Measurements from ENCODE around the gene MAF.
A peak's percentile ranks its signal among the peaks of the same experiment; 100 is the strongest.

The MAF gene

GRCh38 chr16:79618692-79619050, 18.1 kb upstream of the MAF start:
- no peak overlapping the region for H3K4me3 ChIP-seq (ENCODE audit: control insufficient read depth, low read depth, low read length)
- TF ChIP-seq CTCF (IDR thresholded peaks at IDR 0.05; ENCODE audit: control insufficient read depth, insufficient read depth, low read depth, low read length, missing control alignments) = no peak
- DNase-seq (ENCODE audit: low read depth) = no peak

- TF ChIP-seq CTCF (IDR thresholded peaks at IDR 0.05; ENCODE audit: control insufficient read depth, insufficient read depth, low read depth, low read length, missing control alignments) = no peak
- DNase-seq (ENCODE audit: low read depth) = no peak
- H3K4me3 ChIP-seq (ENCODE audit: control insufficient read depth, low read depth, low read length) = no peak overlapping the region
Observed at GRCh38 chr16:79618041-79618691, 17.6 kb upstream of the MAF start.

GRCh38 chr16:79613009-79613408, 12.5 kb upstream of the MAF start:
- TF ChIP-seq CTCF (IDR thresholded peaks at IDR 0.05; ENCODE audit: control insufficient read depth, insufficient read depth, low read depth, low read length, missing control alignments) = no peak
- H3K4me3 ChIP-seq (ENCODE audit: control insufficient read depth, low read depth, low read length) = no peak overlapping the region
- DNase-seq (ENCODE audit: low read depth) = peak; percentile 29

GRCh38 chr16:79612207-79612606, 11.7 kb upstream of the MAF start:
- no peak for TF ChIP-seq CTCF (IDR thresholded peaks at IDR 0.05; ENCODE audit: control insufficient read depth, insufficient read depth, low read depth, low read length, missing control alignments)
- H3K4me3 ChIP-seq (ENCODE audit: control insufficient read depth, low read depth, low read length) = no peak overlapping the region
- DNase-seq (ENCODE audit: low read depth) = peak; percentile 24

- no peak overlapping the region for H3K4me3 ChIP-seq (ENCODE audit: control insufficient read depth, low read depth, low read length)
- TF ChIP-seq CTCF (IDR thresholded peaks at IDR 0.05; ENCODE audit: control insufficient read depth, insufficient read depth, low read depth, low read length, missing control alignments) = no peak
- DNase-seq (ENCODE audit: low read depth) = peak; percentile 3
Observed at GRCh38 chr16:79610771-79611170, 10.2 kb upstream of the MAF start.

GRCh38 chr16:79609861-79610260, 9.3 kb upstream of the MAF start:
- H3K4me3 ChIP-seq (ENCODE audit: control insufficient read depth, low read depth, low read length) = no peak overlapping the region
- TF ChIP-seq CTCF (IDR thresholded peaks at IDR 0.05; ENCODE audit: control insufficient read depth, insufficient read depth, low read depth, low read length, missing control alignments) = no peak
- DNase-seq (ENCODE audit: low read depth) = no peak

- no peak overlapping the region for H3K4me3 ChIP-seq (ENCODE audit: control insufficient read depth, low read depth, low read length)
- no peak for TF ChIP-seq CTCF (IDR thresholded peaks at IDR 0.05; ENCODE audit: control insufficient read depth, insufficient read depth, low read depth, low read length, missing control alignments)
- no peak for DNase-seq (ENCODE audit: low read depth)
Observed at GRCh38 chr16:79608976-79609375, 8.4 kb upstream of the MAF start.
